DMS 273 (cell line): Measurements from ENCODE around the gene HNRNPUL1.

Source experiments
- DNase-seq: peaks from one replicate; lab custom pipeline; 2025; ENCODE audit not compliant: unreplicated experiment; lab: John Stamatoyannopoulos, UW

Gene HNRNPUL1

DNA sequence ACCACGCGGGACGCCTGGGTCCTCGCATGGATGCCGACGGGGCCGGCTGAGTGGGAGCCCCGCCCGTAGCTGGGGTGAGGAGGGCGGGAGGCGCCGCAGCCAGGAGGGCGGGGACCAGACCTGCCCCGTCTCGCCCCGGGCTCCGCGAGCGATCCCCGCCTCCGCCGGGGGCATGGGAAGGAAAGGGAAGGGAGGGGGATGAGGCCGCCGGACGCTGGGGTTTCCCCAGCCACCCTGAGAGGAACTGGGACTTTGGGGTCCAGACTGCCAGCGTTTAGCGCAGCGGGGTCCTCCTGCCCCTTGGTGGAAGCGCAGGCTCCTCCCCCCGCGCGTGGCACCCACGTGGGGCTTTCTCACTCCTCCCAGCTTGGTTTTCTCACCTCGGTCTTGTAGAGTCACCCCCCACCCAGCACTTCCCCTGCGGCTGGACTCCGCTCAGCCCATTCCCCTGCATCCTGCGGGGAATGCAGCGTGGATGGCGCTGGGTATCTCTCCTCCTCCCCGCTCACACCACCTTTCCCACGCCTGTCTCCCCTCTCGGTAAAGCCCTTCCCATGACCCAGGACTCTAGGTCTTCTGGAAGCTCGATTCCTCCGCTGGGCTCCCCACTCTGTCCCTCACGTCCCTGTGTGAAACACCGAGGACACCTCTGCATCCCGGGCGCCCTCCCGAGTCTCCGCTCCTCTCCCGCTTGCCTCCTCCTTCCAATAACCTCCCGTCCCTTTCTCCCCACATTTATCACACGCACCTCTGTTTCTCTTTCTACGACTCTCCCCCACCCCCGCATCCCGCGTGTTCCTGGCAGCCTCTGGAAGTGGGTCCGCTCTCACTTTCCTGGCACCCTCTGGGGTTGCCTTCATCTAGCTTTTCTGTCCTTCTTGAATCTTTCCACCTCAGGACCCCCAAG is 87.4 kb downstream of the HNRNPUL1 start:
- peak; percentile 74 for DNase-seq

DNA sequence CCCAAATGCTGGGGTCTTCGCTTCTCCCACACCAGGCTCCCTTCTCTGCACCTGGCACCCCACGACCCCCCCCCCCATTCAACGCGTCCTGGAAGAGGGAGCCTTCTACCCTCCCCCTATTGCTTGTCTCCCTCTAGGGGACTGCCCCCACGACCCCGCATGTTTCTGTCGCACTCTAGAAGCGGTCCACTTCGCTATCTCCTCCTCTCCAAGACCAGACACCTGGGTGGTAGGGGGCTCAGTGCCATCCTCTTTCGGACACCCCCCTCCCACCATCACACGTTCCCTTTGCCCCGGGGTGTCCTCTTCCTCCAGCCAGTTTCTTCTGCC is 88.1 kb downstream of the HNRNPUL1 start:
- no peak for DNase-seq

DNA sequence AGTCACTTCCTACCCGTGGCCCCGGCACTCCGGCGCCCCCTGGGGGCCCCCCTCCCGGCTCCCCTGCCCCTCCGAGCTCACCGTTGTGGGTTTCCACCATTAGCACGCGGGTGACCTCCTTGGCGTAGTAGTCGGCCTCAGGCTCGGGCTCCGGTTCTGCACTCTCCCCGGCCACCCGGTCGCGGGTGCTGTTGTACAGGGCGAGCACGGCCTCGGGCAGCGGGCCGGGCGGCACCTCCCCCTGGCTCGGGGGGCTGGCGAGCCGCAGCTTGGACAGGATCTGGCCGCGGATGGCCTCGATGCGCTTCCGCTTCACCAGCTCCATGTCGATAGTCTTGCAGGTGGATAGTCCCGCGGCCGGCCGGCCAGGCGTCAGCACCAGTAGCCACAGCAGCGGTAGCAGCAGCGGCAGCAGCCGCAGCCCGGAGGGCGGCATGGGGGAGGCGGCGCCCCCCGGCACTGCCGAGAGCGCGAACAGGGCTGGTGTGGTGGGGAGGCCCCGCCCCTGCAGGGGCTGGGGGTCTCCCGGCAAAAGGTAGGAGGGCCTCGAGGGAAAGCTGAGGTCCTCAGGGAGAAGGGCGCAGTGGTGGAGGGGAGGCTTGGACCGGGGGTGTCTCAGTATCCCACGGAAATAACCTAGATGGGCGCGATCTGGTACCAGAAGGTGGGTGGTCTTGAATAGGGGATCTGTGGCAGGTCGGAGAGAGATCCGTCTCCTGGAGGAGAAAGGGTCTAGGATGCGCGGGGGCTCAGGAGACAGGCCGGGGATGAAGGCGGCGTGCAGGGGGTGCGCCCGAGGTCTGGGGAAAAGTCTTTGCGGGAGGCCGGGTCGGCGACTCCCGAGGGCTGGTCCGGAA is 88.7 kb downstream of the HNRNPUL1 start:
- DNase-seq: peak; percentile 78

DNA sequence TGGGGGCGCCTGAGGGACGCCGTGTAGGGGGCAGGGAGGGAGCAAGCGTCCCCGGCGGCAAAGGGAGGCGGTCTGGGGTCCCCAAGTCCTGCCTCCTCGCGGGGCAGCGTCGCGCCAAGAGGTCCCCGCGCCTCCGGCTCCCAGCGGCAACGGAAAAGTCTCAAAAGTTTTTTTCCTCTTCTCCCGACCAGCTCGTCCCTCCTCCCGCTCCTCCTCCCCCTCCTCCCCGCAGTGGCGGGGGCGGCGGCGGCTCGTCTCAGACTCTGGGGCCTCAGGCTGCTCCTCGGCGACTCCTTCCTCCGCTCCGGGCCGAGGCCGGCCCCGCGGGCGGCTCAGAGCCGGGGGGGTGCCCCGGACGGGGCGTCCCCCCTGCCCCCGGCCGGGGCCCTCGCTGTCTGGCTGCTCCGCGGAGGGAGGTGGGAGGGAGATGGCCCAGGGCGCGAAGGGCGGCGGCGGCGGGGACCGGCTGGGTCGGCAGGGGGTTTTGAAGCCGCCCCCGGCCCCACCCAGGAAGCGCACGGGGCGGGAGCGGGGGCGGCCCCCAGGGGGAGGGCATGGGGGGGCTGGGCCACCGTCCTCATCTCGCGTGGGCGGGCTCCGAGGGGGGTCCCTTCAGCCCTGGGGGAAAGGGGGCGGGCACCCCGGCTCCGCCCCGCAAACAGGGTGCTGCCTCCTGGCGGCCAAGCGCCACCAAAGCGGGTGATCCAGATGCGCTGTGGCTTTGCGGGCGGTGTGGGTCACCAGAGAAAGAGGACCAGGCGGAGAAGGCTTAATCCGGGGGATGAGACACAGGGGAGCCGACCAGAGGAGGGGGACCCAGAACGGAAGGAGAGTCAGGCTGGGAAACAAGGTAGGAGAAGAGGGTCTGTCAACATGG is 89.5 kb downstream of the HNRNPUL1 start, which contains the start of gene TGFB1:
TGFB1 (minus strand) TSS at position 457 of the 877 bp plus-strand sequence. CDS start 878 bp downstream, outside the sequence.
- peak; percentile 81 for DNase-seq

DNA sequence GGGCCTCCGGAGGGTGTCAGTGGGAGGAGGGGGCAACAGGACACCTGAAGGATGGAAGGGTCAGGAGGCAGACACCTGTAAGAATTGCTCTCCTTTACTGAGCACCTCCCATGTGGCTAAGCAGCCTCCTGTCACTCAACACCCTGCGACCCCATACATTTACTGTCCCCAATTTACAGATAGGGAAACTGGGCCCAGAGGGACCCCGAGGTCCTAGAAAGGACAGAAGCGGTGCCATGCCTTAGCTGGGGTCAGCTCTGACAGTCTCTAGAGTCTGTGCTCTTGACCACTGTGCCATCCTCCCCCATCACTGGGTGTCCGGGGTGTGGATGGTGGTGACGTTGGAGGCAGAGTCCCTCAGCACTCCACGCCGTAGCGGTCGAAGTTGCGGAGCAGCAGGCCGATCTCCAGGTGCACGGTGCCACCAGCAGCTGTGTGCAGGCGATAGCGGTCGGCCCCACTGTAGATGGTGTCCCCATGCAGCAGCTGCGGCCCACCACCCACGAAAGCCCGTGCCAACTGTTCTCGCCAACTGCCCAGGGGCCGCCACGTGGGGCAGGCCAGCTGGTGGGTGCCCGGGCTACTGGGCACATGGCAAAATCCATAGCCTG is 90.3 kb downstream of the HNRNPUL1 start:
- no peak for DNase-seq

DNA sequence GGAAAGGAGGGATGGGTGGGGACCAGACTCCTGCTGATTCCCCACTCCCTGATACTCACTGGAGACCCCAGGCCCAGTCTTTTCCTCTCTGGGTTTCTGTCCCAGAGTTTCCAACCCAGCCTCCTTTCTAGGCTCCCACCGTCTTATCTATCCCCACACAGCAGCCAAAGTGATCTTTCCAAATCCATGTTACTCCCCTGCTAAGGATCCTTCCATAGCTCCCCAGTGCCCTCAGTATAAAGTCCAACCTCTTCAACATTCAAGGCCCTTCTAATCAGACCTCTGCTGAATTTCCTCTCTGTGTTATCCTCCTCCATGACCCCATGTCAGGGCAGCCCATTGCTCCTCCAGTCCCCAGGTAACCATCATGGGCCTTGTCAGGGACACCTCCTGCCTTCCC is 90.9 kb downstream of the HNRNPUL1 start:
- DNase-seq: no peak

GRCh38 chr19:41355802-41356201 is 91.6 kb downstream of the HNRNPUL1 start:
- DNase-seq: no peak

DNA sequence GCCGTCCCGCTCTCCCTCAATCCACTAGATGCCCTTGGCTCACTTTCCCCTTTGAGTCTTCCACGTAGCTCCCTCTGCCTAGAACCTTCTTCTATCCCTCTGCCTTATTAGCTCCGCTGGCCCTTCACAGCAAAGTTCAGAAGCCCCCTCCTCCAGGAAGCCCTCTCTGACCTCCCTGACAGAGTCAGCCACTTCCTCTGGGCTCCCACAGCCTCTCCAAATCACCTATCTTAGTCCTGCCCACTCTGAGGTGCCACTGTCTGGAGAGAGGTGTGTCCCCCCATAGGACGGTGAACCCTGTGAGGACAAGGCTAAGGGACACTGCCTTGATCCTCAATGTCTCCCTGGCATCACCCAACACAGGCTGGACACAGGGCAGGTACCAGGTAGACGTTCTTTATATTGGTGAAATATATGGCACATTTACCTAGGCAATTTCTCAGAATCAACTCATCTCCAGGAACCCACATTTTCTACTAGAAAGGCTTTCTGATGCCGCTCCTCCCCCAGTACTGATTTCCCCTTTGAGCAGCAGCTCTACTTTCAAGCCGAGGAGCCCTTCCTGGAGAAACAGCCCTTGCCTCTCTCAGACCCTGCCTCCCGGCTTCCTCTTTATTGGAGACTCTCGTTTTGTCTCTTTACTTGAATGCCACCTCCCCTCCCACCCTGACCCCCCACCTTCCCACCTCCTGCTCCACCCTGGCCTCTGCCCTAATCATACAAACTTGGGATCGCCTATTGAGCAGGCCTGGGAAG is 93.0 kb downstream of the HNRNPUL1 start:
- no peak for DNase-seq
